ENCODE data around the gene THRSP. TPM values are rescaled to one million over a fixed set of nuclear protein-coding genes. Genes with fewer than 3 reads are reported as not detected.
"Not testable (repeated sequence)": the region's sequence is repeated elsewhere in the genome, so short reads cannot be mapped to it uniquely, and the experiment has no call there.

Gene THRSP, protein sequence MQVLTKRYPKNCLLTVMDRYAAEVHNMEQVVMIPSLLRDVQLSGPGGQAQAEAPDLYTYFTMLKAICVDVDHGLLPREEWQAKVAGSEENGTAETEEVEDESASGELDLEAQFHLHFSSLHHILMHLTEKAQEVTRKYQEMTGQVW
- not detected for total RNA-seq

DNA sequence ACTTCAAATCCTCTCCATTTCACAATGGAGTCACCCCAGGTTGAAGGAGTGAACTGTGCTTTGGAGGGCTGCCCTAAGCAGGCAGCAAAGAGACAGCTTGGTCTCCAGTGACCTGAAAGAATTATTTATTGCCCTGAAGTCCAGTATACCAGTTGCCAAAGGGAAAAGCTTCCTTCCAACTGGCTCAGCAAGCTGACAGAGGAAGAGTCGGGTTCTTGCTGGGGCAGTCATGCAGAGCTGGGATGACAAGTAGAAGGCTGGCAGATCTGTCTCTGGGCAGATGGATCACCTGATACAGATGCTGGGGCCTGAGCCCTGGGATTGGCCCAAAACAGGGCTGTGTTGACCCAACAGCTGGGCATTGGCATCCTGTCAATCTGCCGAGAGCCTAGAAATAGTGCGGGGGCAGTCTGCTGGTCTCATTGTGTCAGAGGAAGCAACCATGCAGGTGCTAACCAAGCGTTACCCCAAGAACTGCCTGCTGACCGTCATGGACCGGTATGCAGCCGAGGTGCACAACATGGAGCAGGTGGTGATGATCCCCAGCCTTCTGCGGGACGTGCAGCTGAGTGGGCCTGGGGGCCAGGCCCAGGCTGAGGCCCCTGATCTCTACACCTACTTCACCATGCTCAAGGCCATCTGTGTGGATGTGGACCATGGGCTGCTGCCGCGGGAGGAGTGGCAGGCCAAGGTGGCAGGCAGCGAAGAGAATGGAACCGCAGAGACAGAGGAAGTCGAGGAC lies at the start of gene THRSP:
Gene THRSP (plus strand): TSS at position 422 of the 742 bp plus-strand sequence. CDS start 21 bp downstream, at position 443.
- no peak within 1 kb of the TSS for H3K4me3 Mint-ChIP-seq
- H3K9me3 Mint-ChIP-seq (ENCODE audit: insufficient read depth) = no peaks in the 10 kb centered on the region
- H3K36me3 Mint-ChIP-seq (ENCODE audit: low read depth) = peaks cover 18% of the 10 kb centered on the region
- ChIA-PET CTCF (interaction anchor here (1.2 kb wide), 1 partner anchor 15 kb away, joined by 3 read pairs; no protein-coding TSS in a partner anchor), POLR2A (no interaction called here)
- no peaks in the 10 kb centered on the region for H3K4me1 Mint-ChIP-seq (ENCODE audit: low read depth)
- ATAC-seq (no peak), DNase-seq (no peak)
- H3K27ac Mint-ChIP-seq = no peak within 1 kb of the TSS
- no peaks in the 10 kb centered on the region for H3K27me3 Mint-ChIP-seq (ENCODE audit: low read depth)

DNA sequence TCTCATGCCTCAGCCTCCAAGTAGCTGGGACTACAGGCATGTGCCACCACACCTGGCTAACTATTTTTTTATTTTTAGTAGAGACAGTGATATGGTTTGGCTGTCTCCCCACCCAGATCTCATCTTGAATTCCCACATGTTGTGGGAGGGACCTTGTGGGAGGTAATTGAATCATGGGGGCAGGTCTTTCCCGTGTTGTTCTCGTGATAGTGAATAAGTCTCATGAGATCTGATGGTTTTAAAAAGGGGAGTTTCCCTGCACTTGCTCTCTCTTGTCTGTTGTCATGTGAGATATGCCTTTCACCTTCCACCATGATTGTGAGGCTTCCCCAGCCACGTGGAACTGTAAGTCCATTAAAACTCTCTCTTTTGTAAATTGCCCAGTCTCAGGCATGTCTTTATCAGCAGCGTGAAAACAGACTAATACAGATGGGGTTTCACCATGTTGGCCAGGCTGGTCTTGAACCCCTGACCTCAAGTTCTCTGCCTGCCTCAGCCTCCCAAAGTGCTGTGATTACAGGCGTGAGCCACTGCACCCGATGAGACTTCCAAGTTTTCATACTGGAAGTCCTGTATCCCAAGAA lies 48.6 kb upstream of the THRSP start:
- POLR2A ChIA-PET; H3K36me3 Mint-ChIP-seq (ENCODE audit: low read depth); H3K27ac Mint-ChIP-seq; H3K4me3 Mint-ChIP-seq; ATAC-seq; DNase-seq; H3K4me1 Mint-ChIP-seq (ENCODE audit: low read depth); CTCF ChIA-PET; H3K9me3 Mint-ChIP-seq (ENCODE audit: insufficient read depth); H3K27me3 Mint-ChIP-seq (ENCODE audit: low read depth): not testable (repeated sequence)

DNA sequence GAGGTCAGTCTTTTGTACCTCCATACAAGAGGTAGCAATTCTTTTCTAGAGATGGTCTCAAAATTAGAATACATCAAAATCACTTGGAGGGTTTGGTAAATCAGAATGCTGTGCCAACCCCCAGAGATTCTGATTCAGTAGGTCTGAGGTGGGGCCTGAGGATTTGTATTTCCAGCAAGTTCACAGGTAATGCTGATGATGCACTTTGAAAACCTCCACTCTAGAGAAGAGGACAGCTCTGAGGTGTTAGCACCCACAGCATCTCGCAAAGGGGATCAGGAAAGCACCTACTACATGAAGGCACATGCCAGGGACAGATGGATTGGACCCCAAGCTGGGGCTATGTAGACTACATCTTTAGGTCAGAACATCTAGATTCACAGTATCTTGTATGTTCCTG lies 47.8 kb upstream of the THRSP start:
- no peak overlapping the region for H3K27ac Mint-ChIP-seq
- CTCF ChIA-PET = interaction anchor here (1.9 kb wide), 1 partner anchor 30 kb away, joined by 4 read pairs; no protein-coding TSS in a partner anchor
- no peaks in the 10 kb centered on the region for H3K9me3 Mint-ChIP-seq (ENCODE audit: insufficient read depth)
- H3K27me3 Mint-ChIP-seq (ENCODE audit: low read depth) = peaks cover 8% of the 10 kb centered on the region
- no peaks in the 10 kb centered on the region for H3K4me1 Mint-ChIP-seq (ENCODE audit: low read depth)
- POLR2A ChIA-PET = no interaction called here
- no peak overlapping the region for H3K4me3 Mint-ChIP-seq
- no peaks in the 10 kb centered on the region for H3K36me3 Mint-ChIP-seq (ENCODE audit: low read depth)
- ATAC-seq (no peak), DNase-seq (no peak)

DNA sequence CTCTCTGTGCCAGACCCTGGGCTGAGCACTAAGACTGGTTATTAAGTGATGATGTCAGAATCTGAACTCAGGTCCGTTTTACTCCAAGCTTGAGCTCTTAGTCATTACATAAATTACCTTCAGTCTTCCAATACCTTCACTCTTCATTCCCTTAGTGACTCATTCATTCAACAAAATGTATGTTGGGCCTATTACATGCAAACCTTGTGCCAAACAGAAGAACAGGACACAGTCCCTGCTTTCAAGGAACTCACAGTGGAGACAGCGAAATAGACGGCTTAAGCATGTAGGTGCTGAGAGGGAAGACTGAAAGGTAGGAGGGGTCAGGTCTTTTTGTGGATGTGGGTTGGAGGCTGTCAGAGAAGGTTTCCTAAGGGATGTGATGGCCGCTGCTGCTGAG lies 43.9 kb upstream of the THRSP start:
- ChIA-PET POLR2A (no interaction called here), CTCF (no interaction called here)
- Mint-ChIP-seq H3K4me1 (ENCODE audit: low read depth) (peaks cover 3% of the 10 kb centered on the region), H3K27me3 (ENCODE audit: low read depth) (peaks cover 22% of the 10 kb centered on the region), H3K9me3 (ENCODE audit: insufficient read depth) (no peaks in the 10 kb centered on the region), H3K36me3 (ENCODE audit: low read depth) (no peaks in the 10 kb centered on the region), H3K4me3 (no peak overlapping the region), H3K27ac (no peak overlapping the region)
- DNase-seq (no peak), ATAC-seq (no peak)

DNA sequence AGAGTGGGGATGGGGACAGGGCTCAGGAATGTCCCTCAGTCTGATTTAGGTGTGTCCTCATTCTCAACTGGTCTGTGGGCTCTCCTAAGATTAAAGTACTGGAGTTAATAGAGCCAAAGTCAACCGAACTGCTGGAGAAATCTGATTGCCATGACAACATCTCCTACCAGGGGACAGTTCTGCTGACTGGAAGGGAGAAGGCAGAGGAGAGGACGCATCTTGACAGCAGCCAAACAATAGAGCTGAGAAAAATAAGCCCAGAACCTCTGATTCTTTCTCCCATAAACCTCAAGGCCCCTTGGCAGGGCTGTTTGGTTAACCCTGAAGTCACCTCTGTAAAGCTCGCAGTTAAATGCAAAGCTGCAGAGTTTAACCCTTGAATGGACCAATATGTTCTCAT lies 43.4 kb upstream of the THRSP start:
- Mint-ChIP-seq H3K27me3 (ENCODE audit: low read depth) (peaks cover 19% of the 10 kb centered on the region), H3K9me3 (ENCODE audit: insufficient read depth) (no peaks in the 10 kb centered on the region), H3K36me3 (ENCODE audit: low read depth) (no peaks in the 10 kb centered on the region), H3K27ac (no peak overlapping the region), H3K4me3 (no peak overlapping the region), H3K4me1 (ENCODE audit: low read depth) (peaks cover 3% of the 10 kb centered on the region)
- DNase-seq (no peak), ATAC-seq (no peak)
- ChIA-PET CTCF (interaction anchor here (0.9 kb wide), 1 partner anchor 26 kb away, joined by 5 read pairs; no protein-coding TSS in a partner anchor), POLR2A (no interaction called here)

DNA sequence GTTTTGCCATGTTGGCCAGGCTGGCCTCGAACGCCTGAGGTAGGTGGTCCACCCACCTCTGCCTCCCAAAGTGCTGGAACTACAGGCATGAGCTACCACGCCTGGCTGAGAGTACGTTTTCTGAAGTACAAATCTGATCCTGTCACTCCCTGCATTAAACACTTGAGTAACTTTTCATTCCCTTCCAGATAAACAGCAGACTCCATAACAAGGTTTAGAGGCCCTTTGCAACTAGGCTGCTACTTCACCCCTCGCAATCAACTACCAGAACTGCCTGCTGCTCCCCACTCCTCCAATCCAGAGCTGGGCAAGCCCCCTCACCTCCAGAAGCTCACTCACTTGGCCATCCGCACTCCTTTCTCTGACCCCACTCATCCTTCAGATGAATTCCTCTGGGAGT lies 42.0 kb upstream of the THRSP start:
- Mint-ChIP-seq H3K27me3 (ENCODE audit: low read depth) (peaks cover 19% of the 10 kb centered on the region), H3K9me3 (ENCODE audit: insufficient read depth) (no peaks in the 10 kb centered on the region), H3K4me1 (ENCODE audit: low read depth) (peaks cover 3% of the 10 kb centered on the region), H3K36me3 (ENCODE audit: low read depth) (no peaks in the 10 kb centered on the region), H3K4me3 (no peak overlapping the region), H3K27ac (no peak overlapping the region)
- POLR2A ChIA-PET = no interaction called here
- CTCF ChIA-PET = interaction anchor here (1.1 kb wide), 1 partner anchor 59 kb away, joined by 3 read pairs; no protein-coding TSS in a partner anchor
- no peak for DNase-seq
- no peak for ATAC-seq

DNA sequence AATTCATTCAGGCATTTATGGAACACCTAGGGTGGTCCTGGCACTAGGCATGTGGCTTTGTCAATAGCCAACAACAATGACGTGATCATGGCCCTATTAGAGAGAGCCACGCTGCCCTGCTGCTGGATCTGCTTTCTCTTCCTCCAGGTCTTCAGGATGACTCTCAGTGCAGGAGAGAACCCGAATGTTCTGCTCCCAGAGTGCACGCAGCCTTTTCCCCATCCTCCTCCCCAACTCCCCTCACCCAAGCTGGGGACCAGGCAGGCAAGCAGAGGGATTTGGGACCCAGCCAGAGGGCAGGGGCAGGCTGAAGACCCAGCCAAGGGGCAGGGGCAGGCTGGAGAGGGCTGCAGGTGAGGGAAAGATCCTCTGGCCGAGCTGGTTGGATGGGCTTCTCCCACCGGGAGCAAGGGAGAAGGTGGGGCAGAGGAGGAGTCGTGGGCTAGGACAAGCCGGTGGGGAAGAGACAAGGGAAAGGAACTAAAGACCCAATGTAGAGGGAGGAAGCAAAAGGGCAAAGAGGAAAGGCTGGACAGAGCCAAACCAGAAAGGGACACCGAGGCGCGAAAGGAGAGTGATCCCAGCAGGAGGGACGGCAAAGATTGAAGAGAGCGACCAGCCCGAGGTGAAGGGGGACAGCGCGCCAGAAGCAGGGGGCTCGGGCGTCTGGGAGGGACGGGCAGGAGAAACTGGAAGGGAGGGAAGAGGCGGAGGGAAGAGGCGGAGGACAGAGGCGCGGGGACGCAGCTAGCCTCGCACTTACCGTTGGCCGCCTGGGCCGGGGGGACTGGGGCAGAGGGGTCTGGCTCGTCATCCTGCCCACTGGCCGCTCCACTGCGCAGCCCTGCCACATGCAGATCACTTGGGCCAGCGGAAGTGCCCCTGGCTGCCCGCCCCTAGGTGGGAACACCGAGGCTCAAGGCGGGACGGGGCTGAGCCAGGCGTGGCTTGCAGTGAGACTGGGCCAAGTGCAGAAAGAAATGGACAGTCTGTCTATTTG lies 41.0 kb upstream of the THRSP start, which contains the start of gene KCTD14:
Gene KCTD14 (minus strand): TSS at position 880 of the 1,000 bp plus-strand sequence. CDS start 27 bp downstream, at position 853.
- H3K9me3 Mint-ChIP-seq (ENCODE audit: insufficient read depth) = no peaks in the 10 kb centered on the region
- ChIA-PET CTCF (no interaction called here), POLR2A (no interaction called here)
- H3K4me1 Mint-ChIP-seq (ENCODE audit: low read depth) = peaks cover 3% of the 10 kb centered on the region
- H3K27me3 Mint-ChIP-seq (ENCODE audit: low read depth) = peaks cover 19% of the 10 kb centered on the region
- no peak within 1 kb of the TSS for H3K4me3 Mint-ChIP-seq
- ATAC-seq (no peak), DNase-seq (no peak)
- no peaks in the 10 kb centered on the region for H3K36me3 Mint-ChIP-seq (ENCODE audit: low read depth)
- H3K27ac Mint-ChIP-seq = no peak within 1 kb of the TSS

DNA sequence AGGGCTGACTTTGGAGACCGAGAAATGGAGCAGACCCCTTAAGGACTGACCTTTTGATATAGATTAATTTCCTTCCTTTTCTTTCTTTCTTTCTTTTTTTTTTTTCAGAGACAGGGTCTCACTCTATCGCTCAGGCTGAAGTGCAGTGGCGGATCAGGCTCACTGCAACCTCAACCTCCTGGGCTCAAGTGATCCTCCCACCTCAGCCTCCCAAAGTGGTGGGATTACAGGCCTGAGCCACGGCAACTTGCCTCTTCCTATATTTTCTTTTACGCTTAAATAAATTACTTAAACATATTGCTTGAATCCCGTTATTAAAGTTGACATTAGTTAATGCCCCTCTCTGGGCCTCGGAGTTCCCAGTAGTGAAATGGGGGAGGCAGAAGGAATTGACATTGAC lies 40.2 kb upstream of the THRSP start:
- Mint-ChIP-seq H3K9me3 (ENCODE audit: insufficient read depth) (no peaks in the 10 kb centered on the region), H3K27me3 (ENCODE audit: low read depth) (peaks cover 19% of the 10 kb centered on the region), H3K36me3 (ENCODE audit: low read depth) (no peaks in the 10 kb centered on the region), H3K4me3 (no peak overlapping the region), H3K27ac (no peak overlapping the region), H3K4me1 (ENCODE audit: low read depth) (peaks cover 3% of the 10 kb centered on the region)
- ChIA-PET CTCF (no interaction called here), POLR2A (no interaction called here)
- no peak for DNase-seq
- ATAC-seq = no peak

DNA sequence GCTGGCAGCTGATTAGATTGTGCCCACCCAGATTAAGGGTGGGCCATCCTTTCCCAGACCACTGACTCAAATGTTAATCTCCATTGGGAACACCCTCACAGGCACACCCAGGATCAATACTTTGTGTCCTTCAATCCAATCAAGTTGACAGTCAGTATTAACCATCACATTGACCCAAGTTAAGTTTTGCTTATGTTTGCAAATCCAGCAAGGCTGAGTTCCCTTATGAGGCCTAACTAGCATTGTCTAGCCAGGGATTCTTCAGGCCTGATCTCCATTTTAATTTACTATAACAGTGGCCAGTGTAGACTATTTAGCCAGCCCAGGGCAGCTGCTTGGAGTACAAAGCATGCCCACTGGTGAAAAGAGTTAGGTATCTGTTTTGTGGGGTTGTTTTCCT lies 38.3 kb upstream of the THRSP start:
- Mint-ChIP-seq H3K36me3 (ENCODE audit: low read depth) (no peaks in the 10 kb centered on the region), H3K27ac (no peak overlapping the region), H3K4me3 (no peak overlapping the region), H3K27me3 (ENCODE audit: low read depth) (peaks cover 16% of the 10 kb centered on the region), H3K4me1 (ENCODE audit: low read depth) (peaks cover 3% of the 10 kb centered on the region), H3K9me3 (ENCODE audit: insufficient read depth) (no peaks in the 10 kb centered on the region)
- DNase-seq (no peak), ATAC-seq (no peak)
- CTCF ChIA-PET = no interaction called here
- POLR2A ChIA-PET = no interaction called here

DNA sequence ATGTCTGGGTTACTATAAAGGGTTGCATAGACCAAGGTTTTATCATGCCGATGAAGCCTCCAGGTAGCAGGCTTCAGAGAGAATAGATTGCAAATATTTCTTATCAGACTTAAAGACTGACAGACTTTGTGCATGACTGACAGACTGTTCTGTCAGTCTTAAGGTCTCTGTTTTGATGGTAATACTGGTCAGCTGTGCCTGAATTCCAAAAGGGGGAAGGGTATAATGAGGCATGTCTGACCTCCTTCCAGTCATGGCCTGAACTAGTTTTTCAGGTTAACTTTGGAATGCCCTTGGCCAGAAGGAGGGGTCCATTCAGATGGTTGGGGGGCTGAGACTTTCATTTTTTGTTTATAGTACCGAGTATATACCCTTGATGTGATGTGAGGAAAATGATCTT lies 35.9 kb upstream of the THRSP start:
- CTCF ChIA-PET = no interaction called here
- H3K36me3 Mint-ChIP-seq (ENCODE audit: low read depth) = no peaks in the 10 kb centered on the region
- no peak overlapping the region for H3K27ac Mint-ChIP-seq
- peaks cover 1% of the 10 kb centered on the region for H3K4me1 Mint-ChIP-seq (ENCODE audit: low read depth)
- no peak for DNase-seq
- no peaks in the 10 kb centered on the region for H3K9me3 Mint-ChIP-seq (ENCODE audit: insufficient read depth)
- peaks cover 4% of the 10 kb centered on the region for H3K27me3 Mint-ChIP-seq (ENCODE audit: low read depth)
- ATAC-seq = no peak
- H3K4me3 Mint-ChIP-seq = no peak overlapping the region
- POLR2A ChIA-PET = no interaction called here

DNA sequence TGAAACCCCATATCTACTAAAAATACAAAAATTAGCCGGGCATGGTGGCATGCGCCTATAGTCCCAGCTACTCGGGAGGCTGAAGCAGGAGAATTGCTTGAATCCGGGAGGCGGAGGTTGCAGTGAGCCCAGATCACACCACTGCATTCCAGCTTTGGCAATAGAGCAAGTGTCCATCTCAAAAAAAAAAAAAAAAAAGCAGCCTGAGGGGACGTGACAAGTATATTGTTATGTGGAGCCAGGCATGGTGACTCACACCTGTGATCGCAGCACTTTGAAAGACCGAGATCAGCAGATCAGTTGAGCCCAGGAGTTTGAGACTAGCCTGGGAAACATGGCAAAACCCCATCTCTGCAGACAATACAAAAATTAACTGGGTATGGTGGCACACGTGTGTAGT lies 35.2 kb upstream of the THRSP start:
- H3K4me3 Mint-ChIP-seq; H3K27ac Mint-ChIP-seq; H3K36me3 Mint-ChIP-seq (ENCODE audit: low read depth); DNase-seq; H3K4me1 Mint-ChIP-seq (ENCODE audit: low read depth); H3K9me3 Mint-ChIP-seq (ENCODE audit: insufficient read depth); POLR2A ChIA-PET; ATAC-seq; H3K27me3 Mint-ChIP-seq (ENCODE audit: low read depth): not testable (repeated sequence)
- CTCF ChIA-PET = interaction anchor here (0.9 kb wide), 1 partner anchor 19 kb away, joined by 3 read pairs; no protein-coding TSS in a partner anchor
